ENCODE measurements around the gene HNRNPUL1. TPM values are rescaled to one million over a fixed set of nuclear protein-coding genes. Genes with fewer than 3 reads are reported as not detected.

HNRNPUL1 gene
- total RNA-seq, 1 donor = 114 TPM

DNA sequence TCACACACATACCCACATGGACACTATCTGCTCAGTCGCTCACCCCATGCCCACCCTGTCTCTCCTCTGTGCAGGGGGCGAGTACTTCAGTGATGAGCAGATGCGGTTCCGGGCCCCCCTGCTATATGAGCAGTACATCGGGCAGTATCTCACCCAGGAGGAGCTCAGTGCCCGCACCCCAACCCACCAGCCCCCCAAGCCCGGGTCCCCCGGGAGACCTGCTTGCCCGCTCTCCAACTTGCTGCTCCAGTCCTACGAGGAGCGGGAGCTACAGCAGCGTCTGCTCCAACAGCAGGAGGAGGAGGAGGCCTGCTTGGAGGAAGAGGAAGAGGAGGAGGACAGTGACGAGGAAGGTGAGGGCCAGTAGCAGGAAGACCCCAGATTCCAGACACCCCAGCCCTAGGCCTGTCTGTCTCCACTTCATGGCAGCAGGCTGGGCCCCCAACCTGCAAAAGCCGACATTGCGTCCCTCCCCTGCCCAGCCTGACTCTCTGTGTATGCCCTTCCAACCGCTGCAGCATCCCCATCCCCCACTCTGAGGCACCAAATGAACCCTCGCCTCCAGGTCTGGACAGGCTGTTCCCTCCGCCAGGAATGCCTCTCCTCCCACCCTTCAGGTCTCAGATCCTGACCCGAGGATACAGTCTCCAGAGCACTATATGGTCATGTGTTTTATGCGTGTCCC is 55.5 kb downstream of the HNRNPUL1 start:
- Histone ChIP-seq H3K36me3 (ENCODE audit: insufficient read depth, low read length) (peaks cover 50% of the 10 kb centered on the region), H3K4me1 (ENCODE audit: insufficient read depth, low read length) (peaks cover 33% of the 10 kb centered on the region)

DNA sequence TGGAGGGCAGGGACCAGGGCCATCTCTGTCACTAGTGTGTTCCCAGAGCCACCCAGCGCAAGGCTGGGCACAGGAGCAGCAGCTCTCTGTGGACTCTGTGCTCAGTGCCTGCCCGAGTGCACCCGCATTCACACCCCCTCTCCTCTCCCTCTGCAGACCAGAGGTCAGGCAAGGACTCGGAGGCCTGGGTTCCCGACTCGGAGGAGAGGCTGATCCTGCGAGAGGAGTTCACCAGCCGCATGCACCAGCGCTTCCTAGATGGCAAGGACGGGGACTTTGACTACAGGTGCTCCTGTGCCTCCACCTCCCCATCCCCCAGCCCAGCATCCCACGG is 56.0 kb downstream of the HNRNPUL1 start:
- Histone ChIP-seq H3K9me3 (ENCODE audit: low read depth, low read length) (no peaks in the 10 kb centered on the region), H3K79me2 (ENCODE audit: insufficient read depth, low read length) (peaks cover 12% of the 10 kb centered on the region), H2AFZ (ENCODE audit: low read length) (no peak overlapping the region), H3K36me3 (ENCODE audit: insufficient read depth, low read length) (peaks cover 49% of the 10 kb centered on the region), H3K4me1 (ENCODE audit: insufficient read depth, low read length) (peaks cover 38% of the 10 kb centered on the region), H3K27me3 (ENCODE audit: insufficient read depth, low read length) (no peaks in the 10 kb centered on the region), H3K4me2 (ENCODE audit: insufficient read depth, low read length) (no peak overlapping the region), H4K20me1 (ENCODE audit: insufficient read depth, low read length) (peaks cover 24% of the 10 kb centered on the region), H3K27ac (ENCODE audit: low read depth, low read length) (no peak overlapping the region), H3K4me3 (ENCODE audit: insufficient read depth, low read length) (no peak overlapping the region)
- no peak for DNase-seq (ENCODE audit: insufficient read length, low spot score, missing footprints)
- no peak for TF ChIP-seq CTCF (IDR thresholded peaks at IDR 0.05; ENCODE audit: extremely low read depth, low read depth, low read length)

More for the DNA sequence above, 55.5 kb downstream of the HNRNPUL1 start:
- peak; percentile 43 for DNase-seq (ENCODE audit: insufficient read length, low spot score, missing footprints)
- Histone ChIP-seq H2AFZ (ENCODE audit: low read length) (no peak overlapping the region), H3K4me3 (ENCODE audit: insufficient read depth, low read length) (no peak overlapping the region), H3K79me2 (ENCODE audit: insufficient read depth, low read length) (peaks cover 13% of the 10 kb centered on the region), H3K9me3 (ENCODE audit: low read depth, low read length) (no peaks in the 10 kb centered on the region), H3K27me3 (ENCODE audit: insufficient read depth, low read length) (no peaks in the 10 kb centered on the region), H3K4me2 (ENCODE audit: insufficient read depth, low read length) (no peak overlapping the region), H3K27ac (ENCODE audit: low read depth, low read length) (no peak overlapping the region), H4K20me1 (ENCODE audit: insufficient read depth, low read length) (peaks cover 24% of the 10 kb centered on the region)
- TF ChIP-seq CTCF (IDR thresholded peaks at IDR 0.05; ENCODE audit: extremely low read depth, low read depth, low read length) = no peak

GRCh38 chr19:41320568-41320967 is 56.4 kb downstream of the HNRNPUL1 start:
- H4K20me1 ChIP-seq (ENCODE audit: insufficient read depth, low read length) = peaks cover 24% of the 10 kb centered on the region

More at GRCh38 chr19:41320568-41320967, 56.4 kb downstream of the HNRNPUL1 start:
- peak; percentile 60 for DNase-seq (ENCODE audit: insufficient read length, low spot score, missing footprints)
- H3K27me3 ChIP-seq (ENCODE audit: insufficient read depth, low read length) = no peaks in the 10 kb centered on the region
- no peak overlapping the region for H3K4me2 ChIP-seq (ENCODE audit: insufficient read depth, low read length)
- H3K79me2 ChIP-seq (ENCODE audit: insufficient read depth, low read length) = peaks cover 12% of the 10 kb centered on the region
- no peak for TF ChIP-seq CTCF (IDR thresholded peaks at IDR 0.05; ENCODE audit: extremely low read depth, low read depth, low read length)
- peaks cover 42% of the 10 kb centered on the region for H3K4me1 ChIP-seq (ENCODE audit: insufficient read depth, low read length)
- no peaks in the 10 kb centered on the region for H3K9me3 ChIP-seq (ENCODE audit: low read depth, low read length)
- peaks cover 49% of the 10 kb centered on the region for H3K36me3 ChIP-seq (ENCODE audit: insufficient read depth, low read length)
- H3K4me3 ChIP-seq (ENCODE audit: insufficient read depth, low read length) = no peak overlapping the region
- H2AFZ ChIP-seq (ENCODE audit: low read length) = no peak overlapping the region
- peak overlapping the region; percentile 29 for H3K27ac ChIP-seq (ENCODE audit: low read depth, low read length)
